Mesodermal cell (in vitro differentiated cells): ENCODE data around the gene ANTXR1.

Experiments
- H3K27ac ChIP-seq: 2 replicates; pipeline ENCODE4 v1.7.0; 2013; ENCODE audit warnings: mild to moderate bottlenecking, low read depth, low read length, moderate library complexity; ENCODE audit not compliant: severe bottlenecking
- H3K36me3 ChIP-seq: 2 replicates; pipeline ENCODE4 v1.7.1; 2013; ENCODE audit warnings: mild to moderate bottlenecking, low read length, moderate library complexity; ENCODE audit not compliant: control insufficient read depth, insufficient read depth
- H3K4me1 ChIP-seq: one replicate; pipeline ENCODE4 v1.7.1; 2013; ENCODE audit warnings: mild to moderate bottlenecking, low read length; ENCODE audit not compliant: insufficient read depth, control insufficient read depth, poor library complexity, severe bottlenecking
- H3K4me3 ChIP-seq: 2 replicates; pipeline ENCODE4 v1.7.0; 2013; ENCODE audit warnings: low read length, control low read depth, mild to moderate bottlenecking; ENCODE audit not compliant: insufficient read depth, poor library complexity, severe bottlenecking; ENCODE audit errors: extremely low read depth
- H3K9me3 ChIP-seq: 2 replicates; pipeline ENCODE4 v1.7.1; 2013; ENCODE audit warnings: mild to moderate bottlenecking, low read length, moderate library complexity; ENCODE audit not compliant: control insufficient read depth
- WGBS, 2 experiments: methylation state at CpG; one replicate each; pipeline ENCODE4 v1.1.5; 2013; ENCODE audit warnings: missing lambda C conversion rate in 2 of 2; ENCODE audit not compliant: insufficient coverage in 2 of 2; 5-methylcytosine and 5-hydroxymethylcytosine counted together

The ANTXR1 gene

DNA sequence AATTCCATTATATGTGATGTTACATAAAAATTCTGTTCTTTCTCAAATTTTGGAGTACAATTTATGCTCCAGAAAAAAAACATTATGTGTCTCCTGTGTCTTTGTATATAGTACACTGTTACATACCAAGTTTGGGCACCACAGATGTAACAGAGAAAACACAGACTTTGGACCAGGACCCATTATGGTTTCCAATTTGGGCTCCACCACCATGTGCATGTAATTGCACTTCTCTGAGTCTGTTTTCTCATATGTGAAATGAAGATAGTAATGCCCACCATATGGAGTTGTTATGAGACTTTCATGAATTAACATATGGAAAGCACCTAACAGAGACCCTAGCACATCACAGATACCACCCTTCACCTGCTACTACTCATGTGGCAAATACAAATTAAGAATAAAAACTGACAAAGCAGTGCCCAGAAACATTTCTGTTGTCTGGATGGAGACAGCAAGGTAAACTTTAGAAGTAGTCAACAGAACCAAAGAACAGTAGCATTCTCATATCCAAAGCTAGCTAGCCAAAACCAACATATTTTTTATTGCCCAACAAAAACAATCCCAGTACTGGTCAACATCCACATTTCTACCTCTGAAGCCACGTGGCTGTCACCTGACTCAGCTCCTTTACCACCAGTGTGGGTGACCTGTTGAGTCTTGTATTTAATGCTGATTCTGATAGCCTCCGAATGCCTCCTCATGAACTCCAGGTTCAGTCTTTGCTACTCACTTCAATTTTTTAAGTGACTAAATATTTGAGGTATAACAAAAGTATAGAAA is 42.9 kb downstream of the ANTXR1 start:
- Histone ChIP-seq H3K9me3 (peaks cover 6% of the 10 kb centered on the region), H3K36me3 (peaks cover 67% of the 10 kb centered on the region), H3K4me3 (no peak overlapping the region), H3K27ac (no peak overlapping the region), H3K4me1 (no peaks in the 10 kb centered on the region)
- WGBS, 2 experiments = no CpG with 5 or more reads among the region's 2 CpGs

DNA sequence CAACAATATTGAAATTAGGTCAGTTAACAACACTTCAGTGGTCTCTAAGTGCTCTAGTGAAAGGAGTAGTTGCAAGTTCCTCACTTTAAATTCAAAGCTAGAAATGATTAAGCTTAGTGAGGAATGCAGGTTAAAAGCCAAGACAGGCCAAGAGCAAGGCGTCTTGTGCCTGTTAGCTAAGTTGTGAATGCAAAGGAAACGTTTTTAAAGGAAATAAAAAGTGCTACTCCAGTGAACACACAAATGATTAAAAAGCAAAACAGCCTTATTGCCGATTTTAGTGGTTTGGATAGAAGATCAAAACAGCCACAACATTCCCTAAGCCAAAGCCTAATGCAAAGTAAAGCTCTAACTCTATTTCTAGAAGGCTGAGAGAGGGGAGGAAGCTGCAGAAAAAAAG is 44.7 kb downstream of the ANTXR1 start:
- no peaks in the 10 kb centered on the region for H3K4me1 ChIP-seq
- no peak overlapping the region for H3K4me3 ChIP-seq
- WGBS, 2 experiments = 87% methylated on average over 3 of the region's 3 CpGs; no CpG with 5 or more reads in 1 of the 2 experiments
- H3K27ac ChIP-seq = no peak overlapping the region
- peaks cover 70% of the 10 kb centered on the region for H3K36me3 ChIP-seq
- H3K9me3 ChIP-seq = peaks cover 6% of the 10 kb centered on the region

DNA sequence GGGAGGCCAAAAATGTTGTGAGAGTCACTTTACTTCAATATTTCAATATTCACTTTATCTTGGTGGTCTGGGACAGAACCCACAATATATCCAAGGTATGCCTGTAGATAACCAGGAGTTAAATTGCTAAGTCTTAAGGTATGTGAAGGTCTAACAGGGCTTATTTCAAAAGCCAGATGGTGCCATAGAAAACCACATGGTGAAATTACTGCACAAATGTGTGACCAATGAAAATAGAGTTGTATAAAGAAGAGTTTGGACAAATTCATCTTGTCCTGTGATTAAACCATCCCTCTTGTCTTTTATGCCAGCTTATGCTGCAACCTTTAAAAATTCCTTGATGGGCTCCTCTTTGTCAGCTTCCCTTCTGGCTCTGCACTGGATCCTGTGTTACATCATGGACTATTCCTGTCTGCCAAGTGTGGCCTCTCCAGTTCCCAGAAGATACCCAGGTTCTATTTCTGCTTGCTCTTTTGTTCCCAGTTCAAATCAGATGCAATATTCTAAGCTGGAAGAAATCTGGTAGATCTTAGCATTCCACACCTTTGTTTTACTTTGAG is 46.8 kb downstream of the ANTXR1 start:
- Histone ChIP-seq H3K4me3 (no peak overlapping the region), H3K27ac (no peak overlapping the region), H3K4me1 (no peaks in the 10 kb centered on the region), H3K36me3 (peaks cover 59% of the 10 kb centered on the region), H3K9me3 (peaks cover 6% of the 10 kb centered on the region)

DNA sequence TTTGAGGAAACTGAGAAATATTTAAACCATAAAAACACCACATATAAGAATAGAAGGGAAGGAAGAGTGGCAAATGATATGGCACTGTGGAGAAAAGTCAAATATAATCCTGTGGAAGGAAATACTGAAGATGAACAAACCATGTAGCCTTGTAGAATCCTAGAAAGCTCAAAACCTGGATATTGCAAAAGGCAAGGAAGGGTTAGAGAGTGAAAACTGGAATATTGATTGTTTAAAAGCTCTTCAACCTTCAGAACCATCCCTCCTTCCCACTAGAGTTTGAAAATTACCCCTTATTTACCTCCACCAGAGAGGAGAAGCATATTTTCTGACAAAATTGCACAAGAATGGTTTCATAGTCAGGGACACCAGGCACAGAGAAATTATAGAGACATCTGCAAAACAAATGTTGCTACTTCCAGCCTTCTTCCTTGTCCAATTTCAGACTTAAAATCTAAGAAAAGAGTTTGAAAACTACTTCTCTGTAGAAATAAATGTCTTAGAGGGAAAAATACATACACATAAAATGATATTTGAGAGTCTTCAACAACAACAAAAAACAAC is 48.0 kb downstream of the ANTXR1 start:
- peaks cover 57% of the 10 kb centered on the region for H3K36me3 ChIP-seq
- H3K9me3 ChIP-seq = peaks cover 6% of the 10 kb centered on the region
- H3K4me3 ChIP-seq = no peak overlapping the region
- no peak overlapping the region for H3K27ac ChIP-seq
- no peaks in the 10 kb centered on the region for H3K4me1 ChIP-seq

DNA sequence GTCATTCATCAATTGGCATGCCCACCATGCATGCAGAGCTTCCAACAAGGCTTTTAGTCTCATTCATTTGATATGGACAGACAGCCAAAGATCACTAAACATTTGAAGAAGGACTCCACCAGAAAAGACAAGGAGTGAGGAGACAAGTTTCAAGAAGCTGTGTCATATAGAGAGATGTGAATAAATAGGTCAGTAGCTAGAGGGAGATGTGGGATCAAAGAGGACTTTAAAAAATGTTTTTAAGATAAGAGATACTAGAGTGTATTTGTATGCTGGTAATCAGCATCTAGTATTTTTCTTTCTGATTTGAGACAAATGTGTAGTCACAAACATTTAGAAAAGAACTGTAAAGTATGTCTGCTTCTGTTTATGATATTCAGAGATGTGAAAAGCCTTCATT is 48.5 kb downstream of the ANTXR1 start:
- Histone ChIP-seq H3K36me3 (peaks cover 59% of the 10 kb centered on the region), H3K4me1 (no peaks in the 10 kb centered on the region), H3K4me3 (no peak overlapping the region), H3K27ac (no peak overlapping the region), H3K9me3 (peaks cover 6% of the 10 kb centered on the region)

DNA sequence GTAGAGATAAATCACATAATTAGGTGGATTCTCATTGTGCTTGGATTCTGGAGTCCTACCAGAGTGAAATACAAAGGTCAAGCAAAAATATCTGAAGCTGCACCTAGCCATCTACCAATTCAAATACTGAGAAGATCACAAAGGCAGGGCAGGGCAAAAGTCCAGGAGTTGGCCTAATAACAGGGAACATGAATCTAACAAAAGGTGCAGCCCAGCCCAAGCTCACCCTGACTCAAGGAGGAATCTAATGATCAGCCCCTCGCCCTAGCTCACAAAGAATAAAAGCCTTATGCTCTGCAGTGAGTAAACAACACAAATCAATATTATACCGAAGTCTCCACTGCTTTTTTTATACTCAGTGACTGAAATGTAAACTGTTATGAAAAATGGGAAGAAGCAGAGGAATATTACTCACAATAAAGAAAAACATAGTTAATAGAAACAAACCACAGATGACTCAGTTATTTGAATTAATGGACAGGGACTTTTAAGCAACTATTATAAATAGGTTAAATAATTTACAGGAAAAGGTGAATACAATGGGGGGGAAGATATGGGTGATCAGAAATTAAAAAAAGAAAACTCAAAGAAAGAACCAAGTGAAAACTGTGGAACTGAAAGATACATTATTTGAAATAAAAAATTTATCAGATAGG is 49.5 kb downstream of the ANTXR1 start:
- no CpG with 5 or more reads among the region's 2 CpGs for WGBS, 2 experiments
- Histone ChIP-seq H3K27ac (no peak overlapping the region), H3K36me3 (peaks cover 62% of the 10 kb centered on the region), H3K4me1 (no peaks in the 10 kb centered on the region), H3K4me3 (no peak overlapping the region), H3K9me3 (peaks cover 6% of the 10 kb centered on the region)

DNA sequence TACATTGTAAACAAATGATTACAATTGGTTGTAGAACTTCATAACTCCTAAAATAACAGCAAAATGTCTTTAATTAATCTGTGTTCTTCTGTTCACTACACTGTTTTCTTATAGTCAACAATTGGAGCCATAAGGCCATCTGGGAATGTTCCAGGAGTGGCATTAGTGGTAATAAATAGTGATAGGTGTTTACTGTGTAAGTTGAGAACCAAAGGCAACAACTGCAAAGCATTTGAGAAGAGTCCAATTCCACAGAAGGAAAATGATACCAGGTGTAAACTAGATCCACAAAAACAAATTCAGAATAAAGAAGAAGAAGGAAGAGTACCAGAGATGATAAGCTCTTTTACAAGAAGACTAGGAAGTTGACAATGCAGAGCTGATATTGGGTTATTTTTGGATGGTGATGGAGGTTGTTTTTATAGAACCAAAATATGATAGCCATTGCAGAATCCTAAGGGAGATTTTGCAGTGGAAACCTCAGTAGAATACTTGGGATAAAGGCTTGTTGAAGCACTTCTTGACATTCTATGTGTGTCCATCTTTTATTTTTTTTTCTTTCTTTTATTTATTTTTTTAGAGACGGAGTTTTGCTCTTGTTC is 52.9 kb downstream of the ANTXR1 start:
- H3K27ac ChIP-seq = no peak overlapping the region
- H3K9me3 ChIP-seq = no peaks in the 10 kb centered on the region

DNA sequence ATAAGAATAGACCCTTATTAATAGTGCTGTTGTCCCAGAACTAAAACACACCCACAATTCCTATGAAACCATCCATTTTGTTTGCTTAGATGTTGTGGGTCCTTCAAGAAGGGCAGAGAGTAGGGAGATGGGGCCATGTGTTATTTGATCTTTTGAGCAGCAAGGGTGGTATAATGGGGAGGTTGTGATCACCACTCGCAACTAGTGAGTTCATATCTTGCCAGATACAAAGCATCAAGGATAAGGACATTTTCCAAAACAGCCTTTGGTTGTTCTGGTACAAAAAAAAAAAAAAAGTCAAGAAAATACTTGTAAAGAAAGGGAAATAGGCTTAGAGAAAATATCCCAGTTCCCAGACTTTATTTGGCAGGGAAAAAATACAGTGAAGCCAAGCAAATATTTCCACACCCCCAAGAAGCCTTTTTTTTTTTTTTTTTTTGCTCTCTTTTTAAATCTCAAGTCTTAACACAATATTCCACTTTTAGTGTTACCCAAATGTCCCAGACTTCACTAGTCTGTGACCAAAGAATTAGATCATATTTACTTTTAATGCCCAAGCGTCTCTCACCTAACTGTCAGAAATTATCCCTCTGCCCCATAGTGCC is 54.1 kb downstream of the ANTXR1 start:
- H3K9me3 ChIP-seq = no peaks in the 10 kb centered on the region
- H3K4me1 ChIP-seq = no peaks in the 10 kb centered on the region
- H3K36me3 ChIP-seq = peaks cover 60% of the 10 kb centered on the region
- no peak overlapping the region for H3K4me3 ChIP-seq
- 91 to 100% methylated on average over 1 of the region's 2 CpGs for WGBS, 2 experiments
- H3K27ac ChIP-seq = no peak overlapping the region

More for the DNA sequence above, 52.9 kb downstream of the ANTXR1 start:
- H3K36me3 ChIP-seq = peaks cover 52% of the 10 kb centered on the region
- no CpG with 5 or more reads among the region's 1 CpG for WGBS, 2 experiments
- H3K4me3 ChIP-seq = no peak overlapping the region
- no peaks in the 10 kb centered on the region for H3K4me1 ChIP-seq

DNA sequence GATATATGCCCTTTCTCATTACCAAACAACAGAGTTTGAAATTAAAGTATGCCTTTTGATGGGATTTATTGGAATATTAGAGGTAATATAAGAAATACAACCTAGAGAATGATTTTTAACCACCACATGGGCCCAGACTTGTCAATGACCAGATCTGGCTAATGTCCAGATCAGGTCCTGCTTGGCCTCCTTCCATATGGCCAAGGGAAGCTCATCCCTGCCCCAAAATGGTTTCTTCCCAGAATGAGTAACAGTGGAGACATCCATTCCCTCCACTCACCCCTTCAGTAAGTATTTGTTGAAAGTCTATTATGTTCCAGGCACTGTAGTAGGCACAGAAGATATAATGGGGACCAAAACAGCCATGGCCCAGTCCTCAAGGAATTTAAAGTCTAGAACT is 54.9 kb downstream of the ANTXR1 start:
- Histone ChIP-seq H3K9me3 (no peaks in the 10 kb centered on the region), H3K4me1 (no peaks in the 10 kb centered on the region), H3K4me3 (no peak overlapping the region), H3K27ac (no peak overlapping the region), H3K36me3 (peaks cover 65% of the 10 kb centered on the region)

DNA sequence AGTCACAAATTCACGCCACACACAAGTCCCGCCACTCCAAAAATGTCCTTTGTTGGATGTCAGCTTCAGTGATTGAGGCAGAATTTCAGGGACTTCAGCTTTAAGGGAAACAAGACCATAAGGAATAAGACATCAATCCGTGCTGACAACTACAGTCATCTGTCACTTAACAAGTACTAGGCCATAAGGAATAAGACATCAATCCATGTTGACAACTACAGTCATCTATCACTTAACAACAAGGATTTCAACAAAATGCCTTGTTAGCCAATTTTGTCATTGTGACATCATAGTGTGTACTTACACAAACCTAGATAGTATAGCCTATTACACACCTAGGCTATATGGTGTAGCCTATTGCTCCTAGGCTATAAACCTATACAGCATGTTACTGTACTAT is 58.0 kb downstream of the ANTXR1 start:
- Histone ChIP-seq H3K4me1 (no peaks in the 10 kb centered on the region), H3K36me3 (peaks cover 77% of the 10 kb centered on the region), H3K4me3 (no peak overlapping the region), H3K27ac (no peak overlapping the region), H3K9me3 (no peaks in the 10 kb centered on the region)
- 100% methylated on average over 1 to 3 of the region's 3 CpGs for WGBS, 2 experiments
